GM18505 (cell line): ENCODE results near the gene CHRD.

ENCODE experiments used
- ATAC-seq: cut with Tn5 transposase; IDR thresholded peaks from one replicate; pipeline ENCODE4 v1.9.1; 2021; ENCODE audit not compliant: unreplicated experiment
- POLR2A ChIP-seq: IDR thresholded peaks from 4 replicates; pipeline ENCODE4 v1.6.1; 2011; ENCODE audit warnings: borderline replicate concordance; ENCODE audit not compliant: insufficient read depth, insufficient read length; ENCODE audit errors: extremely low read depth

Gene CHRD

DNA sequence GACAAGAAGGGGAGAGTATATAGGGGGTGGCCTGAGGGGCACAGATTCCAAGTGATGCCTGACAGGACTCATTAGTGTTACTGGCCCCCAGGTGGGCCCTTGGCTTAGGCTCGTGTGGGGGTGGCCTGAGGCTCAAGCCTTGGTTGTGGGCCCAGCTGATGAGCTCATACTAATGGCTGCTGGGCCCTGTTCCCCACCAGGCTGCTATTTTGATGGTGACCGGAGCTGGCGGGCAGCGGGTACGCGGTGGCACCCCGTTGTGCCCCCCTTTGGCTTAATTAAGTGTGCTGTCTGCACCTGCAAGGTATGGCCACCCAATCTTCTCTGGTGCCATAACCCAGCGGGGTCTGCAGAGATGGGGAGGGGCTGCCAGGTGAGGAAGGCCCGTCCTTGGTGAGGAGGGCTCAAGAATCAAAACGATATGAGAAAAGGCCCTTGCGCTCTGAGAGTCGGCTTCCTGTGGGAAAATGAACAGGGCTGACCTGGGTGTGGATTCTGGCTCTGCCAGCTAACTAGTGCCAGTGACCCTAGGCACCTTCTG, 7.4 kb downstream of the CHRD start:
- ATAC-seq = no peak
- TF ChIP-seq POLR2A = no peak

DNA sequence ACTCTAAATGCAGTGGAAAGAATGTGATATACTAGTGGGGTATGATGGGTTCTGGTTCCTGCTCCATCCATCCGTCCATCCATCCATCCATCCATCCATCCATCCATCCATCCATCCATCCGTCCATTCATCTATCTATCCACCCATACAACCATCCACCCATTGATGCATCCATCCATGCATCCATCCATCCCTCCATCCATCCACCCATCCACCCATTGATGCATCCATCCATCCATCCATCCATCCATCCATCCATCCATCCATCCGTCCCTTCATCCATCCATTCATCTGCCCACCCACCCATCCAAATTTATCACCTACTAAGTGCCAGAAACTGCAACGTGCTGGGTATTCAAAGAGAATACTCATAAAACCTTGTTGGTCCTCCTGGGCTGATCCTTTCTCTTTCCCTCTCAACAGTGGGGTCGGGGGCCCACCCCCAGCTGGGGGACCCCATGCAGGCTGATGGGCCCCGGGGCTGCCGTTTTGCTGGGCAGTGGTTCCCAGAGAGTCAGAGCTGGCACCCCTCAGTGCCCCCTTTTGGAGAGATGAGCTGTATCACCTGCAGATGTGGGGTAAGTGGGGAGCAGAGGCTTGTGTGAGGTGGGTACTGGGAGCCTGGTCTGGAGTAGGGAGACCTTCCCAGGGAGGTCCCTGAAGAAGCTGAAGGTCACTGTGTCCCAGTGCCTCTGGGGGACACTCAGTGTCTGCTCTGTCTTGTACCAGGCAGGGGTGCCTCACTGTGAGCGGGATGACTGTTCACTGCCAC, 8.5 kb downstream of the CHRD start:
- ATAC-seq = no peak
- no peak for TF ChIP-seq POLR2A

DNA sequence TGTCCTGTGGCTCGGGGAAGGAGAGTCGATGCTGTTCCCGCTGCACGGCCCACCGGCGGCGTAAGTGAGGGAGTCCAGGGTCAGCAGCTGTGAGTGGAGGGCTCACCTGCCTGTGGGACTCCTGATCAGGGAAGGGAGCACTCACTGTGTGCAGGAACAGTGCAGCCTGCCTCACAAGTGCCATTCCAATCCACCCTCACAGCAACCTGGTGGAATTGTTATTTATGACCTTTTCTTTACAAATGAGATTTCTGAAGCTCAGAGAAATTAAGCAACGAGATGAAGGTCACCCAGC, 9.0 kb downstream of the CHRD start:
- no peak for TF ChIP-seq POLR2A
- ATAC-seq = no peak

GRCh38 chr3:184389384-184389783, 9.5 kb downstream of the CHRD start:
- ATAC-seq = no peak

DNA sequence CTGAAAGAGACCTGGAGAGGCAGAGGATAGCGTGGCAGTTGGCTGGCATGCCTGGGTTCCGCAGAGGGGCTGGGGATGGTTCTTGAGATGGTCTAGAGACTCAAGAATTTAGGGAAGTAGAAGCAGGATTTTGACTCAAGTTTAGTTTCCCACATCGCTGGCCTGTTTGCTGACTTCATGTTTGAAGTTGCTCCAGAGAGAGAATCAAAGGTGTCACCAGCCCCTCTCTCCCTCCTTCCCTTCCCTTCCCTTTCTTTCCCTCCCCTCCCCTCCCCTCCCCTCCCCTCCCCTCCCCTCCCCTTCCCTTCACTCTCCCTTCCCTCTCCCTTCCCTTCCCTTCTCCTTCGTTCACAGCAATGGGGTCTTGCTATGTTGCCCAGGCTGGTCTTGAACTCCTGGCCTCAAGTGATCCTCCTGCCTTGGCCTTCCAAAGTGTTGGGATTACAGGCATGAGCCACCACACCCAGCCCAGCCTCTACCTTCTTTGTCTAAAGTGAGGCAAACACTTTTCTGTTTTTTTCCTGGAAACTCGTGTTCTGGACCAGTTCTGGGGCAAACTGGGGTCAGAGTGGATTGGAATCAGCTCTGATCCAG, 10.2 kb downstream of the CHRD start:
- TF ChIP-seq POLR2A = no peak

More at GRCh38 chr3:184389384-184389783, 9.5 kb downstream of the CHRD start:
- TF ChIP-seq POLR2A = no peak

DNA sequence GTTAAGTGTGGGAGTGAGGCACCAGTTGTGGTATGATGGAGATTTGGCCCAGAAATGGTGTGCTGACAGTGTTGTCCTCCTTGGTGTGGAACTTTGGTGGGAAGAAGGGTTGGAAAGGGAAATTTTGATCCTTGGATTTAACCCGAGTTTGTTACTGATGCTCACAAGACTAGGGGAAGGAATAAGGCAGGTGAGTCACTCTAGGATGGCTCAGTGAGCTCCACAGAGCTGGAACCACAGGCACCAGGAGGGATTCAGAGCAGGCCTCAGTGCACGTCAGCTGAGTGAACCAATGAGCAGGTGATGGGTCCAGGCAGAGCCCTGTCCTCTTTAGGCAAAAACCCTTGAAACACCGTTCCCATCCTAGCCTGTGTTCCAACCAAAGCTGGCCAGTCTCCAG, 11.4 kb downstream of the CHRD start:
- TF ChIP-seq POLR2A = no peak
- ATAC-seq = no peak

More for the DNA sequence above, 10.2 kb downstream of the CHRD start:
- no peak for ATAC-seq

DNA sequence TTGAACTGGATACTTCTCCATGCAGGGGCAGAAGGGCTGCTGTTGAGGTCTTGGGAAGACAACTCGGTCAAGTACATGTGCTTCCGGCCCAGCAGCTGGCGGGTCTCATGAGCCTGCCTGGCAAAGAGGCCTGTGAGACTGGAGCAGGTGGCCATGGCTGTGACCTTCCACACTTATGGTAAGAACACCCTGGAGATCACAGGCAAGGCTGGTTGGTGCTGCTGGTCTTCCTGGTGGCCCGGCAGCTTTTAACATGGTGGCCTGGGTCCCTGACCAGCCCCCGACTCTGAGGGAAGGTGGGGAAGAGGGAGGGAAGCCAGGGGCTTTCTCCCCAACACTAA, 15.4 kb downstream of the CHRD start:
- no peak for ATAC-seq
- TF ChIP-seq POLR2A = no peak

- no peak for TF ChIP-seq POLR2A
- ATAC-seq = no peak
Observed at GRCh38 chr3:184399410-184399809, 19.6 kb downstream of the CHRD start.

- ATAC-seq = no peak
- TF ChIP-seq POLR2A = no peak
Observed at GRCh38 chr3:184405075-184406030, 25.5 kb downstream of the CHRD start.

GRCh38 chr3:184409331-184409926, 29.6 kb downstream of the CHRD start:
- TF ChIP-seq POLR2A = no peak
- no peak for ATAC-seq

- TF ChIP-seq POLR2A = no peak
- ATAC-seq = no peak
Observed at GRCh38 chr3:184409946-184410500, 30.2 kb downstream of the CHRD start.

DNA sequence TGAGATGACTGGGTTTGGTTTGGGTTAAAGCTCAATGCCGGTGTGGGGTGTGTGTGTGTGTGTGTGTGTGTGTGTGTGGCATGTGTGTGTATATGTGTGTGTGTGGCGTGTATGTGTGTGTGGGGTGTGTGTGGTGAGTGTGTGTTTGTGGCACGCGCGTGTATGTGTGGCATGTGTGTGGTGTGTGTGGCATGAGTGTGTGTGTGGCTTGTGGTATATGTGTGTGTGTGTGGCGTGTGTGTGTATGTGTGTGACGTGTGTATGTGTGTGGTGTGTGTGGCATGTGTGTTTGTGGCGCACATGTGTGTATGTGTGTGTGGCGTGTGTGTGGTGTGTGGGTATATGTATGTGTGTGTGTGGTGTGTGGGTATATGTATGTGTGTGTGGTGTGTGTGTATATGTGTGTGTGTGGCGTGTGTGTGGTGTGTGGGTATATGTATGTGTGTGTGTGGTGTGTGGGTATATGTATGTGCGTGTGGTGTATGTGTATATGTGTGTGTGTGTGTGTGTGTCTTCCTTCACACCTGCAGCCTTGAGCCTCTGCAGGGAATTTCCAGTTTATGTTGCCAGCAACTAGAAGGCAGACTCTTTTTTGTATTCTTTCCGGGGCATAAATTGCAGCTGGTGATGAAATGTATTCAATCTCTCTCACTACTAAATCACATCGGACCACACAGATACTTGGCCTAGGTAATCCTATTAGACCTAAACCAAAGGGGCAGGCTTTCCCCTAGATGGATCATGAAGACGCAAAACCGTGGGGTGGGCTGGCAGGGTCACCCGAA, 34.8 kb downstream of the CHRD start:
- ATAC-seq = no peak
- no peak for TF ChIP-seq POLR2A

DNA sequence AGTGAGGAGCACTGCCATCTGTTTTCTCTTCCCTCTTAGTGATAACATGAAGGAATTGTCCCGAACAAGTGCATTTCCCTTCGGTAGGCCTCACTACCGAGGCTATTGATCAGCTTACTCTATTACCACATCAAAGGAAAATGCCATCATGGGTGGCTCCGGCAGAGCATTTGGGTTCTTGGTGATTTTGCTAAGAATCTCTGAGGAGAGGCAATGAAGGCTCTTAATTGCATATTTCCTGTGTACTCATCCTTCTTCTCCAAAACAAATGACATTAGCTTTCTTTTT, 35.3 kb downstream of the CHRD start:
- TF ChIP-seq POLR2A = no peak
- no peak for ATAC-seq

DNA sequence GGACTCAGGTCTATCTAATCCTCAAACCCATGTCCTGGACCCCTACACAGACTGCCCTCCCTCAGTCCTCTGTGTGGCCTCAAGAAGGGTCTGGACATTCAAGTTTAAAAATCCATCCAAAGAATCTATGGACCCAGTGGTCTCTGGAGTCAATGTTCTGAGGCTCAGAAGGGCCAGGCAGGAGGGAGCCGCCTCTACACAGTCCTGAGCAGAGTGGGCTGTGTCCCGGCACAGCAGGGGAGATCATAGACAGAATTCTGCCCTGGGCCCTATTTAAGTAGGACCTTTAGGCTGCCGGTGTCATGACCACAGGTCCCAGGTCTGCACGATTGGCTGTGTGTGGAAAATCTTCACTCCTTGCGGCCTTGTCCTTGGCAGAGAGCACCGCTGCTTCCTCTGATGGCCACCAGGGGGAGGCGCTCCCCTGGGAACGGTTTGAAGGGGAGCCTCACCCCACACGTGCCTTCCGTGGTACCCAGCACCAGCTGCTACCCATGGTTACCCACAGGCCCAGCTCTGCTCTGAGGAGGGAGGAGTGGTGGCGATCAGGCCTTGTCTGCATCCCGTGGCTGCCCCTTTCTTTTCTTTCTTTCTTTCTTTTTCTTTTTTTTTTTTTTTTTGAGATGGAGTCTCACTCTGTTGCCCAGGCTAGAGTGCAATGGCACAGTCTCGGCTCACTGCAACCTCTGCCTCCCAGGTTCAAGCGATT, 37.9 kb downstream of the CHRD start:
- ATAC-seq = peak; percentile 48
- no peak for TF ChIP-seq POLR2A
